H1 (cell line): ENCODE results near the gene CSHL1. TPM values are rescaled to one million over a fixed set of nuclear protein-coding genes. Genes with fewer than 3 reads are reported as not detected.
"Not testable (repeated sequence)": the region's sequence is repeated elsewhere in the genome, so short reads cannot be mapped to it uniquely, and the experiment has no call there.

ENCODE experiments used
- CTCF ChIA-PET: fragments of 300-600 bp; sonication (Branson Sonifier 250); formaldehyde crosslinking; loops from one replicate; lab custom pipeline; 2021; ENCODE audit not compliant: partially characterized antibody; lab: Charles Lee
- POLR2A ChIA-PET: fragments of 300-600 bp; sonication (Branson Sonifier 250); formaldehyde crosslinking; loops from one replicate; lab custom pipeline; 2021; ENCODE audit warnings: inconsistent platforms; ENCODE audit not compliant: partially characterized antibody; lab: Charles Lee
- DNase-seq, 2 experiments: peaks; one replicate each; pipeline versions ENCODE4 v3.0.0 to v3.0.0-alpha.2; 2010 to 2022; ENCODE audit warnings: low spot score in 2 of 2, low read depth in 1 of 2, mixed read lengths in 1 of 2
- FAIRE-seq: peaks from 2 replicates; lab custom pipeline; 2011; peaks lifted over from hg19 to GRCh38; lab: Jason Lieb, UNC
- H2AFZ ChIP-seq: 2 replicates; pipeline ENCODE4 v1.8.1; 2012; ENCODE audit warnings: low read length, inconsistent platforms
- H2AK5ac ChIP-seq: 2 replicates; pipeline ENCODE4 v1.6.1; 2013; ENCODE audit warnings: low read depth, low read length
- H2BK120ac ChIP-seq: replicated peaks from 2 replicates; pipeline ENCODE3; 2013; ENCODE audit warnings: low read depth, low read length, inconsistent platforms
- H2BK12ac ChIP-seq: 2 replicates; pipeline ENCODE4 v1.6.1; 2013; ENCODE audit warnings: low read depth, low read length
- H2BK15ac ChIP-seq: 2 replicates; pipeline ENCODE4 v1.6.1; 2013; ENCODE audit warnings: low read length
- H2BK20ac ChIP-seq: 2 replicates; pipeline ENCODE4 v1.6.1; 2013; ENCODE audit warnings: low read length
- H2BK5ac ChIP-seq: 2 replicates; pipeline ENCODE4 v1.6.1; 2013; ENCODE audit warnings: low read depth, low read length
- H3K14ac ChIP-seq: 2 replicates; pipeline ENCODE4 v1.6.1; 2013; ENCODE audit warnings: inconsistent platforms; ENCODE audit not compliant: insufficient read length
- H3K18ac ChIP-seq: 2 replicates; pipeline ENCODE4 v1.6.1; 2013; ENCODE audit warnings: low read length; ENCODE audit errors: extremely low read depth
- H3K23ac ChIP-seq: 2 replicates; pipeline ENCODE4 v1.6.1; 2013; ENCODE audit warnings: inconsistent platforms; ENCODE audit not compliant: insufficient read length
- H3K23me2 ChIP-seq: 2 replicates; pipeline ENCODE4 v1.6.1; 2013; ENCODE audit warnings: low read depth, low read length
- H3K27ac ChIP-seq: 2 replicates; pipeline ENCODE4 v1.6.1; 2011; ENCODE audit warnings: low read depth, low read length, inconsistent platforms
- H3K27me3 ChIP-seq, 4 experiments: replicated peaks in 1 of 4; 1 replicate in 1 of 4; 2 replicates in 3 of 4; pipeline versions ENCODE4 v1.6.1 to v1.8.1; 2011 to 2013; ENCODE audit warnings: low read length in 3 of 4, mild to moderate bottlenecking in 3 of 4, inconsistent platforms in 2 of 4, mixed read lengths in 2 of 4, moderate library complexity in 1 of 4; ENCODE audit not compliant: control insufficient read depth in 3 of 4, insufficient read depth in 3 of 4; ENCODE audit errors: extremely low read depth in 1 of 4
- H3K36me3 ChIP-seq, 4 experiments: 2 replicates each; pipeline versions ENCODE4 v1.6.1 to v1.8.1; 2011 to 2013; ENCODE audit warnings: mild to moderate bottlenecking in 4 of 4, low read length in 3 of 4, moderate library complexity in 2 of 4, control low read depth in 1 of 4, inconsistent platforms in 1 of 4; ENCODE audit not compliant: insufficient read depth in 4 of 4, control insufficient read depth in 2 of 4
- H3K4ac ChIP-seq: replicated peaks from 2 replicates; pipeline ENCODE3; 2013; ENCODE audit warnings: low read length, low read depth, mixed read lengths, inconsistent platforms; ENCODE audit not compliant: insufficient read length
- H3K4me1 ChIP-seq, 4 experiments: replicated peaks in 1 of 4; 1 replicate in 1 of 4; 2 replicates in 3 of 4; pipeline versions ENCODE4 v1.6.1 to v1.8.1; 2011 to 2013; ENCODE audit warnings: low read length in 3 of 4, inconsistent platforms in 2 of 4, mixed read lengths in 1 of 4; ENCODE audit not compliant: insufficient read depth in 4 of 4, control insufficient read depth in 3 of 4
- H3K4me2 ChIP-seq, 2 experiments: 2 replicates each; pipeline versions ENCODE4 v1.6.1 to v1.8.1; 2011 to 2013; ENCODE audit warnings: low read depth in 2 of 2, low read length in 2 of 2, control low read depth in 1 of 2, inconsistent platforms in 1 of 2, mild to moderate bottlenecking in 1 of 2; ENCODE audit not compliant: insufficient read depth in 1 of 2
- H3K4me3 ChIP-seq, 4 experiments: fragments of 200-600, 300-600 bp in 1 of 4; sonication (generic), shearing (Covaris generic), sonication (Bioruptor Twin) in 1 of 4; 2 replicates each; pipeline versions ENCODE4 v1.5.1 to v1.8.1; 2011 to 2016; ENCODE audit warnings: low read length in 4 of 4, low read depth in 3 of 4, control low read depth in 2 of 4, inconsistent platforms in 2 of 4, mild to moderate bottlenecking in 2 of 4, mixed read lengths in 1 of 4, moderate library complexity in 1 of 4; ENCODE audit not compliant: insufficient read depth in 2 of 4; ENCODE audit errors: extremely low read depth in 1 of 4
- H3K56ac ChIP-seq: replicated peaks from 2 replicates; pipeline ENCODE3; 2013; ENCODE audit warnings: low read depth, mild to moderate bottlenecking, mixed read lengths, low read length, inconsistent platforms; ENCODE audit not compliant: insufficient read length
- H3K79me1 ChIP-seq: 2 replicates; pipeline ENCODE4 v1.6.1; 2013; ENCODE audit warnings: low read depth, low read length, control low read depth
- H3K79me2 ChIP-seq, 2 experiments: 2 replicates each; pipeline versions ENCODE4 v1.6.1 to v1.8.1; 2012 to 2013; ENCODE audit warnings: low read length in 2 of 2, mild to moderate bottlenecking in 2 of 2, inconsistent platforms in 1 of 2; ENCODE audit not compliant: insufficient read depth in 2 of 2, control insufficient read depth in 1 of 2
- H3K9ac ChIP-seq, 4 experiments: replicated peaks in 1 of 4; 1 replicate in 1 of 4; 2 replicates in 3 of 4; pipeline versions ENCODE4 v1.6.1 to v1.8.1; 2011 to 2013; ENCODE audit warnings: low read depth in 3 of 4, low read length in 3 of 4, control low read depth in 2 of 4, mild to moderate bottlenecking in 2 of 4, moderate library complexity in 2 of 4, inconsistent platforms in 1 of 4; ENCODE audit errors: extremely low read depth in 1 of 4
- H3K9me3 ChIP-seq, 2 experiments: 2 replicates each; pipeline versions ENCODE4 v1.6.1 to v1.8.1; 2012 to 2013; ENCODE audit warnings: mild to moderate bottlenecking in 2 of 2, moderate library complexity in 2 of 2, control low read depth in 1 of 2, inconsistent platforms in 1 of 2, low read depth in 1 of 2, low read length in 1 of 2, mixed read lengths in 1 of 2; ENCODE audit not compliant: insufficient read depth in 2 of 2
- H4K20me1 ChIP-seq, 2 experiments: replicated peaks in 1 of 2; 2 replicates each; pipeline versions ENCODE3 to v1.8.1; 2011 to 2013; ENCODE audit warnings: inconsistent platforms in 2 of 2, low read length in 2 of 2, mild to moderate bottlenecking in 1 of 2; ENCODE audit not compliant: insufficient read depth in 2 of 2, control insufficient read depth in 1 of 2
- H4K5ac ChIP-seq: 2 replicates; pipeline ENCODE4 v1.6.1; 2013; ENCODE audit warnings: low read length, low read depth, mixed read lengths, inconsistent platforms; ENCODE audit not compliant: insufficient read length
- H4K8ac ChIP-seq: 2 replicates; pipeline ENCODE4 v1.8.0; 2013; ENCODE audit warnings: mild to moderate bottlenecking, moderate library complexity, low read length, inconsistent platforms; ENCODE audit not compliant: insufficient read depth; ENCODE audit errors: extremely low read depth
- H4K91ac ChIP-seq: replicated peaks from 2 replicates; pipeline ENCODE3; 2013; ENCODE audit warnings: low read length, mixed read lengths, inconsistent platforms; ENCODE audit not compliant: insufficient read length
- WGBS, 2 experiments: shearing (Covaris generic) in 1 of 2; methylation state at CpG; one replicate each; pipeline versions ENCODE4 v1.1.6 to v1.1.7; 2013 to 2015; ENCODE audit warnings: low lambda C conversion rate in 2 of 2, mixed read lengths in 2 of 2, inconsistent platforms in 1 of 2, low coverage in 1 of 2, missing lambda C conversion rate in 1 of 2; ENCODE audit not compliant: insufficient replicate concordance in 2 of 2, insufficient coverage in 1 of 2, insufficient read length in 1 of 2; ENCODE audit errors: extremely low coverage in 1 of 2, missing lambda C conversion rate in 1 of 2; 5-methylcytosine and 5-hydroxymethylcytosine counted together
- polyA plus RNA-seq, 7 experiments: library from polyadenylated mRNA; depleted of rRNA in 3 of 7; stranded (reverse) in 5 of 7; unstranded in 2 of 7; fragments of >200 nt in 5 of 7; fragments of 200-250 nt in 2 of 7; gene quantifications; 1 replicate in 5 of 7; 2 replicates in 1 of 7; 4 replicates in 1 of 7; pipeline versions ENCODE4 v1.2.1 to v1.2.3, GENCODE V29; 2011 to 2013; ENCODE audit warnings: missing spikeins in 2 of 7, mixed read lengths in 2 of 7
- total RNA-seq: library from RNA; stranded (reverse); fragmentation: NEBNext Ultra II Directional; extraction: Animal tissue kit (Norgen Biotek cat#: 25700); gene quantifications from 2 replicates; pipeline ENCODE4 v1.2.1, GENCODE V29; 2021

The CSHL1 gene
- total and polyA plus RNA-seq, 2 of the 8 experiments (the other 6 are each of a cell fraction or from before 2014, with no cell fraction given) = not detected

DNA sequence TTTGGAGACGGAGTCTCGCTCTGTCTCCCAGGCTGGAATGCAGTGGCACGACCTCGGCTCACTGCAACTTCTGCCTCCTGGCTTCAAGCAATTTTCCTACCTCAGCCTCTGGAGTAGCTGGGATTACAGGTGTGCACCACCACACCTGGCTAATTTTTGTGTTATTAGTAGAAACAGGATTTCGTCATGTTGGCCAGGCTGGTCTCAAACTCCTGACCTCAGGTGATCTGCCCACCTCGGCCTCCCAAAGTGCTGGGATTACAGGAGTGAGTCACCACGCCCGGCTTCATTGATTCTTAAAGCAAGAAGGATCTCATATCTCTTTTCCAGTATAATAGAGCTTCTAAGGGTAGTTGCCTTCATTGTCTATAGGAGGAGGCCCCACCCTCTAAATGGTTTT is 6.3 kb downstream of the CSHL1 start:
- WGBS, 2 experiments = 88% methylated on average over 8 of the region's 8 CpGs; no CpG with 5 or more reads in 1 of the 2 experiments
- CTCF ChIA-PET = interaction anchor here (0.7 to 9.9 kb wide), 20 partner anchors 10 to 226 kb away, joined by 3 to 87 read pairs (median 4); partner anchors contain the start of genes GH1, GH2 and ICAM2
- H3K4me3 ChIP-seq, H3K36me3 ChIP-seq, H4K8ac ChIP-seq, H2BK120ac ChIP-seq, H3K23me2 ChIP-seq, H4K20me1 ChIP-seq, H3K56ac ChIP-seq, H3K79me1 ChIP-seq, H3K9me3 ChIP-seq, FAIRE-seq, H2AFZ ChIP-seq, H2BK15ac ChIP-seq, H4K91ac ChIP-seq, H3K27ac ChIP-seq, H3K14ac ChIP-seq, DNase-seq, H3K23ac ChIP-seq, H3K79me2 ChIP-seq, H3K18ac ChIP-seq, H4K5ac ChIP-seq, H2BK20ac ChIP-seq, H2AK5ac ChIP-seq, H3K4me2 ChIP-seq, H2BK12ac ChIP-seq, H3K9ac ChIP-seq, H3K4ac ChIP-seq, H3K27me3 ChIP-seq, H3K4me1 ChIP-seq, H2BK5ac ChIP-seq: not testable (repeated sequence)
- POLR2A ChIA-PET = interaction anchor here (1.3 kb wide), 1 partner anchor 25 kb away, joined by 4 read pairs; no protein-coding TSS in a partner anchor

DNA sequence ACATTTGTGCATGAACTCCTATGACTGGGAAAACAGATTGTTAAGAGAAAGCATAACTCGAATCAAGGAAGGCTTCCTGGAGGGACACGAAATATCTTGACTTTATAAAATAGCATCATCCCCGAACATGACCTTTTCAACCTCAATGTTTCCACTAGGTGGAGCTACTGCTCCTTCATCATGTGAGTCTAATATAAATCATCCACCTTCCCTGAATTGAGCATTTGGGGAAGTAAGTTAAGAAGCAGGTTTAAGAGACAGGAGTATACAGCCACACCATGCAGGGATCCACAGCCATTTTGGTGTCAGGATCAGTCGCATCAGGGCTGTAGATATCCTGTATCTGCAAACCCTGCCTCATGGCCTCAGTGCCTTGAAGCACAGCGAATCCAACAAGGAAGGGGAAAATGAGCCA is 7.3 kb downstream of the CSHL1 start:
- DNase-seq, H3K4ac ChIP-seq, FAIRE-seq, H3K23ac ChIP-seq, H2BK120ac ChIP-seq, H3K18ac ChIP-seq, H3K23me2 ChIP-seq, H3K9ac ChIP-seq, H3K9me3 ChIP-seq, H3K4me2 ChIP-seq, H2AK5ac ChIP-seq, H3K4me1 ChIP-seq, H2BK5ac ChIP-seq, H2BK12ac ChIP-seq, H3K79me2 ChIP-seq, H3K56ac ChIP-seq, H3K27ac ChIP-seq, H4K8ac ChIP-seq, H3K79me1 ChIP-seq, H2AFZ ChIP-seq, H2BK20ac ChIP-seq, H3K27me3 ChIP-seq, H4K91ac ChIP-seq, H3K14ac ChIP-seq, H3K36me3 ChIP-seq, H2BK15ac ChIP-seq, H4K5ac ChIP-seq, H4K20me1 ChIP-seq, H3K4me3 ChIP-seq: not testable (repeated sequence)
- ChIA-PET CTCF (interaction anchor here (0.7 to 9.9 kb wide), 21 partner anchors 13 to 229 kb away, joined by 3 to 87 read pairs (median 4); partner anchors contain the start of genes GH1, GH2 and ICAM2), POLR2A (interaction anchor here (0.8 to 2.5 kb wide), 3 partner anchors 26 to 243 kb away, joined by 3 to 7 read pairs (median 4); no protein-coding TSS in a partner anchor)
- WGBS, 2 experiments = 77% methylated on average over 4 of the region's 5 CpGs; no CpG with 5 or more reads in 1 of the 2 experiments
